Measurements from ENCODE around the gene CEBPZOS. TPM values are rescaled to one million over a fixed set of nuclear protein-coding genes. Genes with fewer than 3 reads are reported as not detected.

The CEBPZOS gene
- total RNA-seq, 1 experiment from 2014 or later = 46.8 TPM

DNA sequence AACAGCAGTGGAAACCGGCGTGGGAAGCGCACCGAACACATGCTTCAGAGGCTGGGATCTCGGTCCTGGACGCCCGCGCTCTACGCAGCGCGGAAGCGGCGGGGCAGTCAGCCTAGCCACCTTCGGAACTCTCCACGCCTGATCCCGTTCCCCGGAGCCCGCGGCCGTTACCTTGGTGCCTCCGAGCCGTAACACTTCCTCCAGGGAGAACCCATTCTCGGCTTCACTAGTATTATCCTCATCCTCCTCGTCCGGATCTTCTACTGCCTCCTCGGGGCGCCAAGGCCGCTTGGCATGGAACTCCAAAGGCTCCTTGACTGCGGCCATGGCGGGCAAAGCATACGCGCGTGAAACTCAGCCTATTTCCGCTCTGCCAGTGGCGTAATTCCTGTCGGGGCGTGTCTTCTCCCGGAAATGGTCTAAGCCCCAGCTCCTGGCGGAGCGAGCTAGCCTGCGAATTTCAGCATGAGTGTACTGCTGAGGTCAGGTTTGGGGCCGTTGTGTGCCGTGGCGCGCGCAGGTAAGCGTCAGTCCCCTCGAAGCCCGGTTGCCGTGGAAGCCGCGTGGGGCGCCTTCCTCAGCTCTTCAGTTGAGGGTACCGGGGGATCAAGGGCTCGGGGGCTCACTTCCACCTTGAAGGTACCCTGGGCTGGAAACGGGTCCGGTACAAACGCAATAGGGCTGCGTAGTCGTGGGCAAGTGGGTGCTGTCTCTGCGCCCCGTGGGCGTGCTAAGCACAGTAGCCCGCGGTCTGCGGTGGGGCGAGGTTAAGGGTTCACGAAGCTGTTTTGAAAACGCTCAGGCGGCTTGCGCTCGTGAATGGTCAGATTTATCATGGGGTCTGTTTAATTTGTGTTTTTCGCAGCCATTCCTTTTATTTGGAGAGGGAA lies 35.2 kb downstream of the CEBPZOS start, which contains the start of the genes CEBPZ and NDUFAF7 (continued):
- TF ChIP-seq ZBTB33 (IDR thresholded peaks at IDR 0.05; ENCODE audit: extremely low read depth, insufficient replicate concordance, low read length) = no peak
- no peak for TF ChIP-seq TCF7L2 (IDR thresholded peaks at IDR 0.05; ENCODE audit: borderline replicate concordance, extremely low read depth, insufficient read depth, insufficient read length)
- peak; percentile 94 for TF ChIP-seq YY1 (IDR thresholded peaks at IDR 0.05; ENCODE audit: extremely low read depth, insufficient replicate concordance, low read depth, low read length)
- TF ChIP-seq ZFX (IDR thresholded peaks at IDR 0.05) = no peak

DNA sequence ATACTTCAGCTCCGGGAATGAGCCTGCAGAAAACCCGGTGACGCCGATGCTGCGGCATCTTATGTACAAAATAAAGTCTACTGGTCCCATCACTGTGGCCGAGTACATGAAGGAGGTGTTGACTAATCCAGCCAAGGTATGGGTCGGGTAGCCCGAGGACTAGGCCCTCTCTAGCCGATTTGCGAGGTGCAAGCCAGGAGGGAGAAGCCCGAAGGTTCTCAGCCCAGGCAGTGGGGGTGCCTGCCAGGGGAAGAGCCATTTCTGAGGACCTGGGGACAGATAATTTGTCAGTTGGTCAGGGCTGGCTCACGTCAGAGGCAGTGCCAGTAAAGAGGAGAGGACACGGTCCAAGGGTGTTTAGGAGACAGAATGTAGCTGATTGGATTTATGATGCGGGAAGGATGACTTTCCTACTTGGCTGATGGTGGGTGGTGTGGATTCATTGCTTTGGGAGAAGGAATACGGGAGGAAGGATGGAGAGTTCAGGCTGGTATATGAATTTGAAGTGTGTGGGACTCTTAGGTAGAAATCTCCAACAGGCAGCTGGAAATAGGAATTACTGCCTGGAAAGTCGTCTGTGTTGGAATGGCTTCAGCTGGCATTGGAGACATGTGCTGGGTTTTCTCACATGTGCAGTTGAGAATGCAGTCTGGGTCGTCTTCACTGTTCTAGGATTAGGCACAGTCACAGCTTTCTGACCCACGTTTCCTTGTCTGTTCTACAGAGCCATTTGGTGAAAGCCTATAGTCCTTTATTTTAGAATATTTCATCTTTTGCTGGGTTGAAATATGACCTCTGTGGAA lies 36.0 kb downstream of the CEBPZOS start:
- Histone ChIP-seq H3K9ac (ENCODE audit: low read length) (peak overlapping the region; percentile 95), H3K27me3 (ENCODE audit: insufficient read depth, low read length) (no peaks in the 10 kb centered on the region), H3K79me2 (ENCODE audit: insufficient read depth, low read length) (peaks cover 82% of the 10 kb centered on the region), H4K20me1 (ENCODE audit: insufficient read depth) (peaks cover 10% of the 10 kb centered on the region; the same call in 1 of the 2 replicates), H2AFZ (ENCODE audit: low read depth, low read length, poor library complexity, severe bottlenecking) (peak overlapping the region; percentile 27), H3K9me3 (ENCODE audit: control insufficient read depth in 1 of 2, insufficient read depth in 1 of 2, low read depth in 1 of 2, low read length in 2 of 2) (no peaks in the 10 kb centered on the region), H3K36me3 (ENCODE audit: control insufficient read depth in 1 of 2, insufficient read depth in 2 of 2, low read length in 2 of 2) (peaks cover 12 to 15% of the 10 kb centered on the region in 2 experiments; a peak in 3 of 4 replicates), H3K4me1 (ENCODE audit: control insufficient read depth in 1 of 2, insufficient read depth in 2 of 2, low read length in 2 of 2) (peaks cover 14 to 23% of the 10 kb centered on the region in 2 experiments), H3K4me3 (replicated peaks in 1 of 2; ENCODE audit: low read depth in 1 of 2, low read length in 2 of 2) (peak overlapping the region; percentile 93 to 95), H3K4me2 (ENCODE audit: low read length) (peak overlapping the region; percentile 92), H3K27ac (ENCODE audit: low read depth, low read length) (peak overlapping the region; percentile 57), H3K9me2 (ENCODE audit: insufficient read depth) (no peaks in the 10 kb centered on the region)
- intact Hi-C loops (cut with micrococcal nuclease) = no loop called here
- DNase-seq (ENCODE audit: low read depth, low spot score) (no peak), ATAC-seq (peak; percentile 24)
- ChIA-PET CTCF (interaction anchor here (1.2 kb wide), 1 partner anchor 164 kb away, joined by 3 read pairs; no protein-coding TSS in a partner anchor), RAD21 (ENCODE audit: low non-redundant PET in 1 of 2, low total read pairs in 2 of 2, uncharacterized antibody in 2 of 2, unreplicated experiment in 2 of 2) (interaction anchor here in 1 of 2 experiments (0.6 kb wide), 1 partner anchor 229 kb away, joined by 3 read pairs; no protein-coding TSS in a partner anchor), POLR2A (interaction anchor here (1.0 kb wide), 1 partner anchor 21 kb away, joined by 4 read pairs; no protein-coding TSS in a partner anchor)
- TSS peak; percentile 74 for BruUV-seq (replicated peaks)
- TF ChIP-seq ZNF274 (IDR thresholded peaks at IDR 0.05; ENCODE audit: low read depth, low read length) = no peak
- no peak for TF ChIP-seq RAD21 (IDR thresholded peaks at IDR 0.05; ENCODE audit: low read depth)
- no peak for TF ChIP-seq TCF7L2 (IDR thresholded peaks at IDR 0.05; ENCODE audit: borderline replicate concordance, extremely low read depth, insufficient read depth, insufficient read length)
